Breast epithelium (tissue), 4 donors: ENCODE data around the gene UBE3C. TPM values are rescaled to one million over a fixed set of nuclear protein-coding genes. Genes with fewer than 3 reads are reported as not detected.

Experiments
- DNase-seq, 2 donors: peaks; one replicate each; pipeline ENCODE4 v3.0.0-alpha.2; 2019; ENCODE audit warnings: low spot score in 2 of 2
- H3K27ac ChIP-seq, 2 donors: fragments of 200-600 bp; sonication (generic) in 1 of 2; one replicate each; pipeline ENCODE4 v1.5.1; 2016 to 2019; ENCODE audit warnings: mild to moderate bottlenecking in 1 of 2
- H3K27me3 ChIP-seq, 2 donors: fragments of 200-600 bp; sonication (generic) in 1 of 2; one replicate each; pipeline versions ENCODE4 v1.5.1 to v1.6.0; 2017 to 2019; ENCODE audit warnings: control low read depth in 1 of 2, mild to moderate bottlenecking in 1 of 2
- H3K36me3 ChIP-seq: fragments of 200-600 bp; one replicate; pipeline ENCODE4 v1.5.1; 2019
- H3K4me1 ChIP-seq, 2 donors: fragments of 200-600 bp; sonication (generic); one replicate each; pipeline ENCODE4 v1.5.1; 2016 to 2019; ENCODE audit warnings: control low read depth in 1 of 2
- H3K4me3 ChIP-seq, 3 donors: fragments of 200-600 bp; sonication (generic); 1 replicate in 2 of 3; 2 replicates in 1 of 3; pipeline ENCODE4 v1.5.1; 2016 to 2019; ENCODE audit warnings: mild to moderate bottlenecking in 3 of 3, moderate library complexity in 2 of 3
- H3K9me3 ChIP-seq, 2 donors: fragments of 200-600 bp; sonication (generic) in 1 of 2; one replicate each; pipeline ENCODE4 v1.5.1; 2016 to 2019; ENCODE audit warnings: control low read depth in 1 of 2
- POLR2A ChIP-seq: fragments of 450-650 bp; IDR thresholded peaks from one replicate; pipeline ENCODE4 v1.6.1; 2016; ENCODE audit warnings: antibody characterized with exemption, mild to moderate bottlenecking, moderate library complexity
- POLR2AphosphoS5 ChIP-seq, 3 donors: sonication (generic); formaldehyde crosslinking; IDR thresholded peaks; one replicate each; pipeline ENCODE4 v1.6.1; 2017; ENCODE audit warnings: antibody characterized with exemption in 3 of 3
- intact Hi-C: fragments of 100-400 bp; cut with DNase I; formaldehyde crosslinking; loops from one replicate; pipeline ENCODE4 v1.15.1; 2023; ENCODE audit warnings: low total_unique reads
- total RNA-seq, 3 donors: library from RNA; depleted of rRNA; stranded (reverse); fragments of >200 nt; gene quantifications; one replicate each; pipeline ENCODE4 v1.1.0, GENCODE V29; 2016
- TF ChIP-seq, protein P1 (sequence below), 3 donors: fragments of 450-650 bp; IDR thresholded peaks; one replicate each; pipeline ENCODE4 v1.5.1; 2016 to 2017; ENCODE audit warnings: antibody characterized with exemption in 3 of 3, mild to moderate bottlenecking in 3 of 3, moderate library complexity in 3 of 3

The UBE3C gene
- total RNA-seq, 3 donors from 2014 or later, result 63.0 to 96.4 (median 87.4) TPM

DNA sequence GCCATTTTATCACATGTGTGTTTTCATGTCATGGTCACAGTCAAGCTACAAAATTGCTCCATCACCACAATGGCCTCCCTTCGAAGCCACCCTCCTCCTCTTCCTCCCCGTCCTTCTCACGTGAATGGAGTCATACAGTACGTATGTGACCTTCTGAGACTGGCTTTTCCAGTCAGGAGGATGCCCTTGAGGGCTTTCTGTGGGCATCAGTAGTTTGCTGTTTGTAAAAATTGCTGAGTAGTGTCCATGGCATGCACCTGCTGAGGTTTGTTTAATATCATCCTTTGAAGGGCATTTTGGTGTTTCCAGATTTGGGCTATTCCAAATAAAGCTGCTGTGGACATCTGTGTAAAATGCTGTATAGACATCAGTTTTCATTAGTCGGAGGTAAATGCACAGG, 5.9 kb upstream of the UBE3C start:
- no peaks in the 10 kb centered on the region for H3K9me3 ChIP-seq
- H3K36me3 ChIP-seq, result no peaks in the 10 kb centered on the region
- no peaks in the 10 kb centered on the region for H3K4me1 ChIP-seq
- intact Hi-C loops, result no loop called here
- H3K4me3 ChIP-seq, result no peak overlapping the region
- H3K27ac ChIP-seq, result no peak overlapping the region
- no peak for DNase-seq
- TF ChIP-seq, protein P1, sequence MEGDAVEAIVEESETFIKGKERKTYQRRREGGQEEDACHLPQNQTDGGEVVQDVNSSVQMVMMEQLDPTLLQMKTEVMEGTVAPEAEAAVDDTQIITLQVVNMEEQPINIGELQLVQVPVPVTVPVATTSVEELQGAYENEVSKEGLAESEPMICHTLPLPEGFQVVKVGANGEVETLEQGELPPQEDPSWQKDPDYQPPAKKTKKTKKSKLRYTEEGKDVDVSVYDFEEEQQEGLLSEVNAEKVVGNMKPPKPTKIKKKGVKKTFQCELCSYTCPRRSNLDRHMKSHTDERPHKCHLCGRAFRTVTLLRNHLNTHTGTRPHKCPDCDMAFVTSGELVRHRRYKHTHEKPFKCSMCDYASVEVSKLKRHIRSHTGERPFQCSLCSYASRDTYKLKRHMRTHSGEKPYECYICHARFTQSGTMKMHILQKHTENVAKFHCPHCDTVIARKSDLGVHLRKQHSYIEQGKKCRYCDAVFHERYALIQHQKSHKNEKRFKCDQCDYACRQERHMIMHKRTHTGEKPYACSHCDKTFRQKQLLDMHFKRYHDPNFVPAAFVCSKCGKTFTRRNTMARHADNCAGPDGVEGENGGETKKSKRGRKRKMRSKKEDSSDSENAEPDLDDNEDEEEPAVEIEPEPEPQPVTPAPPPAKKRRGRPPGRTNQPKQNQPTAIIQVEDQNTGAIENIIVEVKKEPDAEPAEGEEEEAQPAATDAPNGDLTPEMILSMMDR (IDR thresholded peaks at IDR 0.05), result no peak
- no peak for TF ChIP-seq POLR2AphosphoS5 (IDR thresholded peaks at IDR 0.05)
- no peak for TF ChIP-seq POLR2A
- peaks cover 0 to 14% of the 10 kb centered on the region in 2 donors for H3K27me3 ChIP-seq

DNA sequence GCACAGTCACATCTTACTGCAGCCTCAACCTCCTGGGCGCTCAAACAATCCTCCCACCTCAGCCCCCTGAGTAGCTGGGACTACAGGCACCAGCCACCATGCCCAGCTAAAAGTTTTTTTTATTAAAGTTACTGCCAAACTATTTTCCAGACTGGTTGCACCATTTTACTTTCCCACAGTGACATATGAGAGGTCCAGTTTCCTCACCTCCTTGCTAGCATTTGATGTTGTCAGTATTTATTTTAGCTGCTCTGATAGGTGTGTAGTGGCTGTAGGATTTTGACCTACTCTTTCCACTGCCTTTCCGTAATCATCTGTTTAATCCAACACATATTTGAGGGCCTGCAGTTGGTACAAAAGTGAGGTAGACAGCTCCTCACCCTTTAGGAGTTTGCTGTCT, 5.4 kb upstream of the UBE3C start:
- Histone ChIP-seq H3K27me3 (peaks cover 0 to 14% of the 10 kb centered on the region in 2 donors), H3K9me3 (no peaks in the 10 kb centered on the region), H3K27ac (no peak overlapping the region), H3K4me1 (no peaks in the 10 kb centered on the region), H3K36me3 (no peaks in the 10 kb centered on the region), H3K4me3 (no peak overlapping the region)
- no peak for DNase-seq
- TF ChIP-seq, protein P1 (IDR thresholded peaks at IDR 0.05), result no peak
- no peak for TF ChIP-seq POLR2A
- no peak for TF ChIP-seq POLR2AphosphoS5 (IDR thresholded peaks at IDR 0.05)
- intact Hi-C loops, result no loop called here

DNA sequence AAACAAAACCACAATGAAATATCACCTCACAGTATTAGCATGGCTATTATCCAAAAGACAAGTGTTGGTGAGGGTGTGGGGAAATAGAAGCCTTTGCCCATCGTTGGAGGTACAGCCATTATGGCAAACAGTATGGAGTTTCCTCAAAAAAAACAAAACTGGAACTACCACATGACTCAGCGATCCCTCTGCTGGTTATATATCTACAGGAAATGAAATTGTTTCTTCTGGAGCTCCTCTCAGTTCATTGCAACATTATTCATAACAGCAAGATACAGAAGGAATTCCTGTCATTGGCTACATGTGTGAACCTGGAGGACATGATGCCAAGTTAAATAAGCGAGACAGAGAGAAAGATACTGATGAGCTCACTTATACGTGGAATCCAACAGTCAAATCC, 2.4 kb upstream of the UBE3C start:
- Histone ChIP-seq H3K27ac (peak overlapping the region; percentile 0 to 45), H3K27me3 (peaks cover 0 to 2% of the 10 kb centered on the region in 2 donors), H3K9me3 (no peaks in the 10 kb centered on the region), H3K36me3 (no peaks in the 10 kb centered on the region), H3K4me3 (no peak overlapping the region), H3K4me1 (peaks cover 0 to 15% of the 10 kb centered on the region in 2 donors)
- DNase-seq, result no peak
- no peak for TF ChIP-seq POLR2A
- TF ChIP-seq, protein P1 (IDR thresholded peaks at IDR 0.05), result peak in 1 of 3 donors; percentile 14
- intact Hi-C loops, result no loop called here

DNA sequence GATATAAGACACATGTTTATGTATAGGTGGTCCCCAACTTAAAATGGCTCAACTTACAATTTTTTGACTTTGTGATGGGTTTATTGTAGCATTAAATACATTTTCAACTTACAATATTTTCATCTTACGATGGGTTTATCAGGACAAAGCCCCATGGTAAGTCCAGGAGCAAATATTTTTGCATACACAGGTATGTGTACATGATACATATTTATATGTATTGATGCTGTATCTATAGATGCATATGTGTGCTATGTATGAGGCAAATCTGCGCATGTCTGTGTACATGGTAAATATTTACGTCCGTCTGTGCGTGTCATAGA, 664 bp upstream of the UBE3C start:
- intact Hi-C loops, result no loop called here

DNA sequence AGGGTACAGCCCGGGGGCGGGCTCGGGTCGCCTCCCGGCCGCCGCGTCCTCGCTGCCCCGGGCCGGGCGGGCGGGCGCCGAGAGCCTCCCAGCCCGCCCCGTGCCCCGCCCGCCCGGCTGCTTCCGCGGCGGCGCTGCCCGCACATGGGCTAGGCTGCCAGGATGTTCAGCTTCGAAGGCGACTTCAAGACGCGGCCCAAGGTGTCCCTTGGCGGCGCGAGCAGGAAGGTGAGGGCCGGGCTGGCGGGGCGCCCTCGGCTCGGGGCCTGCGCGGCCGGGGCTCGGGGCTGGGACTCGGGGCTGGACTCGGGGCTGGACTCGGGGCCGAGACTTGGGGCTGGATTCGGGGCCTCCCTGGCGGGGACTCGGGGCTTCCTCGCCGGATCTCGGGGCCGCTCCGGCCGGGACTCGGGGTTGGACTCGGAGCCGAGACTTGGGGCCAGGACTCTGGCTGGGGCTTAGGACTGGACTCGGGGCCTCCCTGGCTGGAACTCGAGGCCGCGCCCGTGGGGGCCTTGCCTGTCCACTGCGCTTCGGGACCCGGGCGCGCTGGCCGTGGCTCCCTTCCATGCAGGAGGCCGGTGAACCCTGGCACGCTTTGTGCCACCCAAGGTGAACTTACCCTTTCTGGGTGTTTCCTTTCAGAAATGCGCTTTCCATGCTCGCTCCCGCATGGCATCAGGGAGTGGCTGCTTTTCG, 534 bp downstream of the UBE3C start:
- intact Hi-C loops, result no loop called here
- Histone ChIP-seq H3K4me3 (peak overlapping the region; percentile 53 to 94 (median 76)), H3K4me1 (peaks cover 0 to 19% of the 10 kb centered on the region in 2 donors), H3K36me3 (no peaks in the 10 kb centered on the region), H3K27me3 (no peaks in the 10 kb centered on the region), H3K9me3 (no peaks in the 10 kb centered on the region), H3K27ac (peak overlapping the region; percentile 92 to 93)
- peak in 1 of 2 donors; percentile 36 for DNase-seq
- TF ChIP-seq POLR2AphosphoS5 (IDR thresholded peaks at IDR 0.05) (no peak), POLR2A (no peak)
- TF ChIP-seq, protein P1 (IDR thresholded peaks at IDR 0.05), result peak in 1 of 3 donors; percentile 4

More for the DNA sequence above, 664 bp upstream of the UBE3C start:
- H3K4me1 ChIP-seq, result peaks cover 0 to 19% of the 10 kb centered on the region in 2 donors
- no peak for DNase-seq
- H3K9me3 ChIP-seq, result no peaks in the 10 kb centered on the region
- TF ChIP-seq POLR2A (no peak), POLR2AphosphoS5 (IDR thresholded peaks at IDR 0.05) (no peak)
- TF ChIP-seq, protein P1 (IDR thresholded peaks at IDR 0.05), result no peak
- peak overlapping the region; percentile 53 to 94 (median 76) for H3K4me3 ChIP-seq
- no peaks in the 10 kb centered on the region for H3K36me3 ChIP-seq
- peak overlapping the region; percentile 92 to 93 for H3K27ac ChIP-seq
- no peaks in the 10 kb centered on the region for H3K27me3 ChIP-seq
